Left renal pelvis (tissue), 4 donors: ENCODE measurements around the gene NLRP1. TPM values are rescaled to one million over a fixed set of nuclear protein-coding genes. Genes with fewer than 3 reads are reported as not detected.

Source experiments
- DNase-seq, 4 donors: peaks; one replicate each; pipeline ENCODE4 v3.0.0-alpha.2; 2013; ENCODE audit warnings: low read depth in 4 of 4, low spot score in 3 of 4
- polyA plus RNA-seq, 4 donors: library from polyadenylated mRNA; unstranded; fragments of 120-200 nt; gene quantifications; one replicate each; pipeline ENCODE4 v1.2.1, GENCODE V29; 2013; ENCODE audit not compliant: insufficient read length in 4 of 4

The NLRP1 gene
- polyA plus RNA-seq, 4 donors = 42.8 to 54.0 (median 50.0) TPM

- no peak for DNase-seq
These were observed 25.2 kb downstream of the NLRP1 start for GRCh38 chr17:5558815-5559785.

- no peak for DNase-seq
These were observed 26.3 kb downstream of the NLRP1 start for GRCh38 chr17:5557990-5558389.

GRCh38 chr17:5557485-5557884 is 26.8 kb downstream of the NLRP1 start:
- no peak for DNase-seq

- DNase-seq = no peak
These were observed 29.1 kb downstream of the NLRP1 start for GRCh38 chr17:5555254-5555653.

GRCh38 chr17:5553479-5553878 is 30.8 kb downstream of the NLRP1 start:
- no peak for DNase-seq

GRCh38 chr17:5552841-5553240 is 31.5 kb downstream of the NLRP1 start:
- DNase-seq = no peak

GRCh38 chr17:5545051-5545987 is 39.0 kb downstream of the NLRP1 start:
- DNase-seq = no peak

- DNase-seq = no peak
These were observed 40.2 kb downstream of the NLRP1 start for GRCh38 chr17:5544115-5544514.

- no peak for DNase-seq
These were observed 42.6 kb downstream of the NLRP1 start for GRCh38 chr17:5541610-5542202.

GRCh38 chr17:5540321-5540720 is 44.0 kb downstream of the NLRP1 start:
- DNase-seq = no peak

GRCh38 chr17:5539286-5539685 is 45.0 kb downstream of the NLRP1 start:
- DNase-seq = no peak

GRCh38 chr17:5536866-5537650 is 47.3 kb downstream of the NLRP1 start:
- DNase-seq = no peak

GRCh38 chr17:5535436-5535835 is 48.9 kb downstream of the NLRP1 start:
- no peak for DNase-seq

- no peak for DNase-seq
These were observed 50.6 kb downstream of the NLRP1 start for GRCh38 chr17:5533486-5534315.

GRCh38 chr17:5532581-5532980 is 51.7 kb downstream of the NLRP1 start:
- DNase-seq = no peak

GRCh38 chr17:5531085-5531418 is 53.3 kb downstream of the NLRP1 start:
- no peak for DNase-seq

GRCh38 chr17:5530265-5531084 is 53.8 kb downstream of the NLRP1 start:
- no peak for DNase-seq

- DNase-seq = no peak
These were observed 56.6 kb downstream of the NLRP1 start for GRCh38 chr17:5527601-5528250.
